Measurements from ENCODE around the gene OR2G3. TPM values are rescaled to one million over a fixed set of nuclear protein-coding genes. Genes with fewer than 3 reads are reported as not detected.

Gene OR2G3
- not detected in 5 replicates for total RNA-seq (2022; extraction: Qiagen RNA extraction; ENCODE audit: low read depth)

DNA sequence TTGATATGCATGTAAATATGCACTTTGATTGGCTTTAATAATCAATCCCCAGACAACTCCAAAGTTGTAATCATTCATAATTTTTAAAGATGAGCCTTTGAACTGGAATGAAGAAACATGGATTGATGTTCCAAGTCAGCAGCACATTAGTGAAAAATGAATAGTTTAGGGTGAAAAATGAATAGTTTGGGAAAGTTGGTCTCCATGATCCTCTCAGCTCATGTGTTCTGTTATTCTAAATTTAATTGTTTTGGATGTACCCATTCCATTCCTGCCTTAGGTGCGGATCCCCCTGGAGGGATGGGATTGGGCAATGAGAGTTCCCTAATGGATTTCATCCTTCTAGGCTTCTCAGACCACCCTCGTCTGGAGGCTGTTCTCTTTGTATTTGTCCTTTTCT, at the start of gene OR2G3:
Gene OR2G3 (plus strand): TSS at position 301 of the 400 bp plus-strand sequence. CDS start 0 bp downstream, at position 301.

DNA sequence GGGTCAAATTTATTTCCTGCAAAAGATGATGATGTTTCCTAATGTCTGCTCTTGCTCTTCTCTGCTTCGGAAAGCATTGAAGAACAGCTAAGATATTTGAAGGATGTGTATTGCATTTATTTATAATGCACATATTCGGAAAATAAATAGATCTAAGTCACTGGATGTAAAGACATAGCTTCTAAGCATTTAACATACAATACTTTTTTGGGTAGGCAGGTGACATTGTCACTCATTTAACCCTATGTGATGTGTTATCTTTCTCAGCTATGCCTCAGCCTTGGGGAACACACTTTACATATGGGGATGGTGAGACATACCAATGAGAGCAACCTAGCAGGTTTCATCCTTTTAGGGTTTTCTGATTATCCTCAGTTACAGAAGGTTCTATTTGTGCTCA, 17.3 kb upstream of the OR2G3 start, which contains the start of gene OR2G2:
Gene OR2G2 (plus strand): TSS at position 301 of the 400 bp plus-strand sequence. CDS start 0 bp downstream, at position 301.

Other genes with a start within 250 kb of the OR2G3 start
- not detected in 5 replicates for gene NLRP3, start 189.4 kb upstream of the OR2G3 start, total RNA-seq (2022; extraction: Qiagen RNA extraction; ENCODE audit: low read depth)
- not detected in 5 replicates for gene OR2B11, start 147.5 kb upstream of the OR2G3 start, total RNA-seq (2022; extraction: Qiagen RNA extraction; ENCODE audit: low read depth)
- not detected in 5 replicates for gene OR2C3, start 69.1 kb upstream of the OR2G3 start, total RNA-seq (2022; extraction: Qiagen RNA extraction; ENCODE audit: low read depth)
- not detected in 5 replicates for gene GCSAML, start 56.5 kb upstream of the OR2G3 start, total RNA-seq (2022; extraction: Qiagen RNA extraction; ENCODE audit: low read depth)
- not detected in 5 replicates for gene OR2G2, start 17.2 kb upstream of the OR2G3 start, total RNA-seq (2022; extraction: Qiagen RNA extraction; ENCODE audit: low read depth)
- gene OR13G1, start 74.2 kb downstream of the OR2G3 start, total RNA-seq (2022; extraction: Qiagen RNA extraction; ENCODE audit: low read depth), result not detected in 5 replicates
- gene OR6F1, start 111.1 kb downstream of the OR2G3 start, total RNA-seq (2022; extraction: Qiagen RNA extraction; ENCODE audit: low read depth), result not detected in 5 replicates
- not detected in 5 replicates for gene OR14K1, start 133.0 kb downstream of the OR2G3 start, total RNA-seq (2022; extraction: Qiagen RNA extraction; ENCODE audit: low read depth)
- not detected in 5 replicates for gene OR14A2, start 142.6 kb downstream of the OR2G3 start, total RNA-seq (2022; extraction: Qiagen RNA extraction; ENCODE audit: low read depth)
- gene OR1C1, start 155.0 kb downstream of the OR2G3 start, total RNA-seq (2022; extraction: Qiagen RNA extraction; ENCODE audit: low read depth), result not detected in 5 replicates
- gene OR14A16, start 218.5 kb downstream of the OR2G3 start, total RNA-seq (2022; extraction: Qiagen RNA extraction; ENCODE audit: low read depth), result not detected in 5 replicates
- not detected in 5 replicates for gene OR11L1, start 236.3 kb downstream of the OR2G3 start, total RNA-seq (2022; extraction: Qiagen RNA extraction; ENCODE audit: low read depth)

Measured in A549 treated with GW870086 at 1 μM for 4 hours (cell line).